ENCODE results near the gene VWA7. TPM values are rescaled to one million over a fixed set of nuclear protein-coding genes. Genes with fewer than 3 reads are reported as not detected.
A peak's percentile ranks its signal among the peaks of the same experiment; 100 is the strongest.

Gene VWA7
- polyA plus RNA-seq, 2 of the 4 experiments (the other 2 are of a cell fraction), result 1.1 TPM

DNA sequence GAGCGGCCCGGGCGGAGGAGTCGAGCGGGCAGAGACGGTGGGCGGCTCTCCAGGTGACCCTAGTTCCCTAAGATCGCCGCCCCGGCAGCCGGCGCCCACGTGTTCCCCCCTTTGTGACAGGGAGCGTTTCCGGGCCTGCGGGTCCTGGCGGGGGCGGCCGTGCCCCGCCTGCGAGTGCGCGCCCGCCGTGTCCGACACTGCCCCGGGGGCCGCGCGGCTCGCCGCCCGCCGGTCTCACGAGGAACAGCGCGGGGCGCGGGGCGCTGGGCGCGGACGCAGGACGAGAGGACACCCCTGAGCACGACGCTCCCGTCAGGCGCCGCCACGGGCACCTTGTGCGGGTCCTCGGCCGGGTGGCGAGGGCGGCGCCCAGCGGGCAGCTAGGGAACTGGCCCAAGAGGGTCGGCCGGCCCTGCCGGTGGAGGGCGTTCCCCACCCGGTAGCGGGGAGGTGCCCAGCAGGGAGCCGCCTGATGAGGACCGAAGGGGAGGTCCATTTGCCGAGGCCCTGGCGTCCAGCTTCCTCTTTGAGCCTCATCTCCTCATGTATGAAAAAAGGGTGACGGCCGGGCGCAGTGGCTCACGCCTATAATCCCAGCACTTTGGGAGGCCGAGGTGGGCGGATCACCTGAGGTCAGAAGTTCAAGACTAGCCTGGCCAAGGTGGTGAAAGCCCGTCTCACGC is 18.6 kb upstream of the VWA7 start, which contains the start of gene VARS1 (continued):
- TF ChIP-seq, protein P1, sequence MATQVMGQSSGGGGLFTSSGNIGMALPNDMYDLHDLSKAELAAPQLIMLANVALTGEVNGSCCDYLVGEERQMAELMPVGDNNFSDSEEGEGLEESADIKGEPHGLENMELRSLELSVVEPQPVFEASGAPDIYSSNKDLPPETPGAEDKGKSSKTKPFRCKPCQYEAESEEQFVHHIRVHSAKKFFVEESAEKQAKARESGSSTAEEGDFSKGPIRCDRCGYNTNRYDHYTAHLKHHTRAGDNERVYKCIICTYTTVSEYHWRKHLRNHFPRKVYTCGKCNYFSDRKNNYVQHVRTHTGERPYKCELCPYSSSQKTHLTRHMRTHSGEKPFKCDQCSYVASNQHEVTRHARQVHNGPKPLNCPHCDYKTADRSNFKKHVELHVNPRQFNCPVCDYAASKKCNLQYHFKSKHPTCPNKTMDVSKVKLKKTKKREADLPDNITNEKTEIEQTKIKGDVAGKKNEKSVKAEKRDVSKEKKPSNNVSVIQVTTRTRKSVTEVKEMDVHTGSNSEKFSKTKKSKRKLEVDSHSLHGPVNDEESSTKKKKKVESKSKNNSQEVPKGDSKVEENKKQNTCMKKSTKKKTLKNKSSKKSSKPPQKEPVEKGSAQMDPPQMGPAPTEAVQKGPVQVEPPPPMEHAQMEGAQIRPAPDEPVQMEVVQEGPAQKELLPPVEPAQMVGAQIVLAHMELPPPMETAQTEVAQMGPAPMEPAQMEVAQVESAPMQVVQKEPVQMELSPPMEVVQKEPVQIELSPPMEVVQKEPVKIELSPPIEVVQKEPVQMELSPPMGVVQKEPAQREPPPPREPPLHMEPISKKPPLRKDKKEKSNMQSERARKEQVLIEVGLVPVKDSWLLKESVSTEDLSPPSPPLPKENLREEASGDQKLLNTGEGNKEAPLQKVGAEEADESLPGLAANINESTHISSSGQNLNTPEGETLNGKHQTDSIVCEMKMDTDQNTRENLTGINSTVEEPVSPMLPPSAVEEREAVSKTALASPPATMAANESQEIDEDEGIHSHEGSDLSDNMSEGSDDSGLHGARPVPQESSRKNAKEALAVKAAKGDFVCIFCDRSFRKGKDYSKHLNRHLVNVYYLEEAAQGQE (IDR thresholded peaks at IDR 0.05), result no peak
- TF ChIP-seq HDAC2 (IDR thresholded peaks at IDR 0.05), result no peak
- no peak for TF ChIP-seq ESRRA (IDR thresholded peaks at IDR 0.05; ENCODE audit: borderline replicate concordance, low read length)
- TF ChIP-seq, protein P2, sequence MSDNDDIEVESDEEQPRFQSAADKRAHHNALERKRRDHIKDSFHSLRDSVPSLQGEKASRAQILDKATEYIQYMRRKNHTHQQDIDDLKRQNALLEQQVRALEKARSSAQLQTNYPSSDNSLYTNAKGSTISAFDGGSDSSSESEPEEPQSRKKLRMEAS (IDR thresholded peaks at IDR 0.05), result peak; percentile 96
- TF ChIP-seq POLR2A (IDR thresholded peaks at IDR 0.05; ENCODE audit: low read length), result no peak; the same call in none of the 2 replicates
- TF ChIP-seq JUNB (IDR thresholded peaks at IDR 0.05), result no peak
- TF ChIP-seq EHF (CRISPR knock-in tag; IDR thresholded peaks at IDR 0.05), result no peak
- TF ChIP-seq NFE2L2 (conservative IDR thresholded peaks at IDR 0.05; ENCODE audit: low read length), result no peak
- TF ChIP-seq EP300 (IDR thresholded peaks at IDR 0.05), result no peak
- no peak for TF ChIP-seq ZFP36 (IDR thresholded peaks at IDR 0.05; ENCODE audit: borderline replicate concordance, partially characterized antibody)
- no peak for TF ChIP-seq HEYL (CRISPR knock-in tag; IDR thresholded peaks at IDR 0.05)
- TF ChIP-seq, protein P3, sequence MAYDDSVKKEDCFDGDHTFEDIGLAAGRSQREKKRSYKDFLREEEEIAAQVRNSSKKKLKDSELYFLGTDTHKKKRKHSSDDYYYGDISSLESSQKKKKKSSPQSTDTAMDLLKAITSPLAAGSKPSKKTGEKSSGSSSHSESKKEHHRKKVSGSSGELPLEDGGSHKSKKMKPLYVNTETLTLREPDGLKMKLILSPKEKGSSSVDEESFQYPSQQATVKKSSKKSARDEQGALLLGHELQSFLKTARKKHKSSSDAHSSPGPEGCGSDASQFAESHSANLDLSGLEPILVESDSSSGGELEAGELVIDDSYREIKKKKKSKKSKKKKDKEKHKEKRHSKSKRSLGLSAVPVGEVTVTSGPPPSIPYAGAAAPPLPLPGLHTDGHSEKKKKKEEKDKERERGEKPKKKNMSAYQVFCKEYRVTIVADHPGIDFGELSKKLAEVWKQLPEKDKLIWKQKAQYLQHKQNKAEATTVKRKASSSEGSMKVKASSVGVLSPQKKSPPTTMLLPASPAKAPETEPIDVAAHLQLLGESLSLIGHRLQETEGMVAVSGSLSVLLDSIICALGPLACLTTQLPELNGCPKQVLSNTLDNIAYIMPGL (CRISPR knock-in tag; IDR thresholded peaks at IDR 0.05; ENCODE audit: borderline replicate concordance), result no peak
- no peak for TF ChIP-seq CEBPB (IDR thresholded peaks at IDR 0.05)
- no peak for TF ChIP-seq CHD4 (IDR thresholded peaks at IDR 0.05; ENCODE audit: borderline replicate concordance)
- TF ChIP-seq FOXS1 (CRISPR knock-in tag; IDR thresholded peaks at IDR 0.05), result no peak
- TF ChIP-seq ZC3H11A (IDR thresholded peaks at IDR 0.05), result no peak
- no peak for TF ChIP-seq RCOR1 (IDR thresholded peaks at IDR 0.05; ENCODE audit: low read depth, low read length)
- TF ChIP-seq, protein P4, sequence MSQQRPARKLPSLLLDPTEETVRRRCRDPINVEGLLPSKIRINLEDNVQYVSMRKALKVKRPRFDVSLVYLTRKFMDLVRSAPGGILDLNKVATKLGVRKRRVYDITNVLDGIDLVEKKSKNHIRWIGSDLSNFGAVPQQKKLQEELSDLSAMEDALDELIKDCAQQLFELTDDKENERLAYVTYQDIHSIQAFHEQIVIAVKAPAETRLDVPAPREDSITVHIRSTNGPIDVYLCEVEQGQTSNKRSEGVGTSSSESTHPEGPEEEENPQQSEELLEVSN (IDR thresholded peaks at IDR 0.05; ENCODE audit: borderline replicate concordance, low read depth), result peak; percentile 51; the same call in 1 of the 2 replicates
- TF ChIP-seq JUN (IDR thresholded peaks at IDR 0.05), result peak; percentile 73 to 95; a peak in 4 of 5 replicates
- TF ChIP-seq KDM5A (IDR thresholded peaks at IDR 0.05), result no peak
- TF ChIP-seq RFX5 (IDR thresholded peaks at IDR 0.05), result no peak
- TF ChIP-seq TFCP2L1 (CRISPR knock-in tag; IDR thresholded peaks at IDR 0.05), result no peak
- TF ChIP-seq, protein P5, sequence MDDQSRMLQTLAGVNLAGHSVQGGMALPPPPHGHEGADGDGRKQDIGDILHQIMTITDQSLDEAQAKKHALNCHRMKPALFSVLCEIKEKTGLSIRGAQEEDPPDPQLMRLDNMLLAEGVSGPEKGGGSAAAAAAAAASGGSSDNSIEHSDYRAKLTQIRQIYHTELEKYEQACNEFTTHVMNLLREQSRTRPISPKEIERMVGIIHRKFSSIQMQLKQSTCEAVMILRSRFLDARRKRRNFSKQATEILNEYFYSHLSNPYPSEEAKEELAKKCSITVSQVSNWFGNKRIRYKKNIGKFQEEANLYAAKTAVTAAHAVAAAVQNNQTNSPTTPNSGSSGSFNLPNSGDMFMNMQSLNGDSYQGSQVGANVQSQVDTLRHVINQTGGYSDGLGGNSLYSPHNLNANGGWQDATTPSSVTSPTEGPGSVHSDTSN (IDR thresholded peaks at IDR 0.05), result no peak
